Endothelial cell of umbilical vein (primary cell): ENCODE data around the gene NFYC.

Experiments
- EZH2 ChIP-seq: IDR thresholded peaks from 2 replicates; pipeline ENCODE4 v1.6.1; 2012; ENCODE audit warnings: borderline replicate concordance, low read depth, mild to moderate bottlenecking, moderate library complexity, low read length, inconsistent platforms; ENCODE audit not compliant: severe bottlenecking
- FOS ChIP-seq: IDR thresholded peaks from 2 replicates; pipeline ENCODE4 v1.6.1; 2011; ENCODE audit warnings: mild to moderate bottlenecking, low read length, moderate library complexity, borderline replicate concordance; ENCODE audit not compliant: insufficient read depth
- JUN ChIP-seq: IDR thresholded peaks from 2 replicates; pipeline ENCODE4 v1.6.1; 2011; ENCODE audit warnings: borderline replicate concordance, low read depth; ENCODE audit not compliant: insufficient read length, insufficient read depth
- POLR2A ChIP-seq: IDR thresholded peaks from 2 replicates; pipeline ENCODE4 v1.6.1; 2012; ENCODE audit warnings: low read depth, mild to moderate bottlenecking, control low read depth, low read length
- POLR2AphosphoS5 ChIP-seq: IDR thresholded peaks from 2 replicates; pipeline ENCODE4 v1.6.1; 2012; ENCODE audit warnings: low read depth, mild to moderate bottlenecking, control low read depth, low read length, moderate library complexity; ENCODE audit not compliant: insufficient read depth
- TF ChIP-seq, protein P1 (sequence below), 2 donors: IDR thresholded peaks; 1 replicate in 1 of 2; 2 replicates in 1 of 2; pipeline ENCODE4 v1.5.1; 2011; ENCODE audit warnings: low read length in 2 of 2, mild to moderate bottlenecking in 2 of 2, moderate library complexity in 2 of 2, control low read depth in 1 of 2, inconsistent platforms in 1 of 2, low read depth in 1 of 2; ENCODE audit not compliant: insufficient read depth in 1 of 2; ENCODE audit errors: extremely low read depth in 1 of 2
- TF ChIP-seq, protein P2 (sequence below): IDR thresholded peaks from 2 replicates; pipeline ENCODE4 v1.6.1; 2011; ENCODE audit not compliant: insufficient read depth, insufficient read length

DNA sequence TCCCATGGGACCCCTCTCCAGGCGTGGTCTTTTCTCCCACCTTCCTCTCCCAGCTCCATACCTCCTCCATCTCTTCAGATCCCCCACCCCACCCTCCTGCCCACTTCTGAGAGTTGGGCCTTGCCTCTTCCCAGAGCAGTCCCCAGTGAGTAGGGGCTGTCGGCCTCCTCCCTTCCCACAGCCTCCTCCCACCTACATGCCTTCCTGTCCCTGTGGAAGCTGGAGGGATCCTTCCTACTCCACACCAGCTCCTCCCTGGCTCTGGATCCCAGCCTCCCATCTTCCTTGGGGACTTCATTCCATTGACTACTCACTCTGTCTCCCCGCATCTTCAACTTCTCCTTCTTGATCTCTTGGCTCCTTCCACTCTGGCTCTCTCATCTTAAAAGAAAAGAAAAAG, 116.9 kb downstream of the NFYC start:
- TF ChIP-seq, protein P1, sequence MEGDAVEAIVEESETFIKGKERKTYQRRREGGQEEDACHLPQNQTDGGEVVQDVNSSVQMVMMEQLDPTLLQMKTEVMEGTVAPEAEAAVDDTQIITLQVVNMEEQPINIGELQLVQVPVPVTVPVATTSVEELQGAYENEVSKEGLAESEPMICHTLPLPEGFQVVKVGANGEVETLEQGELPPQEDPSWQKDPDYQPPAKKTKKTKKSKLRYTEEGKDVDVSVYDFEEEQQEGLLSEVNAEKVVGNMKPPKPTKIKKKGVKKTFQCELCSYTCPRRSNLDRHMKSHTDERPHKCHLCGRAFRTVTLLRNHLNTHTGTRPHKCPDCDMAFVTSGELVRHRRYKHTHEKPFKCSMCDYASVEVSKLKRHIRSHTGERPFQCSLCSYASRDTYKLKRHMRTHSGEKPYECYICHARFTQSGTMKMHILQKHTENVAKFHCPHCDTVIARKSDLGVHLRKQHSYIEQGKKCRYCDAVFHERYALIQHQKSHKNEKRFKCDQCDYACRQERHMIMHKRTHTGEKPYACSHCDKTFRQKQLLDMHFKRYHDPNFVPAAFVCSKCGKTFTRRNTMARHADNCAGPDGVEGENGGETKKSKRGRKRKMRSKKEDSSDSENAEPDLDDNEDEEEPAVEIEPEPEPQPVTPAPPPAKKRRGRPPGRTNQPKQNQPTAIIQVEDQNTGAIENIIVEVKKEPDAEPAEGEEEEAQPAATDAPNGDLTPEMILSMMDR (IDR thresholded peaks at IDR 0.05; ENCODE audit: extremely low read depth in 1 of 2, insufficient read depth in 1 of 2, low read depth in 1 of 2, low read length in 2 of 2): no peak
- TF ChIP-seq POLR2A (no peak), POLR2AphosphoS5 (no peak), EZH2 (no peak), FOS (no peak), JUN (no peak)
- TF ChIP-seq, protein P2, sequence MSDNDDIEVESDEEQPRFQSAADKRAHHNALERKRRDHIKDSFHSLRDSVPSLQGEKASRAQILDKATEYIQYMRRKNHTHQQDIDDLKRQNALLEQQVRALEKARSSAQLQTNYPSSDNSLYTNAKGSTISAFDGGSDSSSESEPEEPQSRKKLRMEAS: no peak
